CD4-positive, alpha-beta T cell treated with Interleukin-15 for 1 hour (primary cell): Measurements from ENCODE around the gene RNF19B.
A peak's percentile ranks its signal among the peaks of the same experiment; 100 is the strongest.
"Not testable (repeated sequence)": the region's sequence is repeated elsewhere in the genome, so short reads cannot be mapped to it uniquely, and the experiment has no call there.

Source experiments
- DNase-seq: peaks from one replicate; pipeline ENCODE4 v3.0.0-alpha.2; 2020

Gene RNF19B

GRCh38 chr1:32992489-32993323 is 28.1 kb upstream of the RNF19B start:
- peak; percentile 88 for DNase-seq

- DNase-seq = no peak
These were observed 27.3 kb upstream of the RNF19B start for GRCh38 chr1:32991819-32992488.

GRCh38 chr1:32991386-32991785 is 26.8 kb upstream of the RNF19B start:
- no peak for DNase-seq

GRCh38 chr1:32990887-32991286 is 26.3 kb upstream of the RNF19B start:
- no peak for DNase-seq

- DNase-seq = peak; percentile 73
These were observed 24.8 kb upstream of the RNF19B start for GRCh38 chr1:32989160-32990050.

- DNase-seq = no peak
These were observed 24.1 kb upstream of the RNF19B start for GRCh38 chr1:32988665-32989064.

- DNase-seq = no peak
These were observed 20.6 kb upstream of the RNF19B start for GRCh38 chr1:32985226-32985625.

- peak; percentile 64 for DNase-seq
These were observed 20.0 kb upstream of the RNF19B start for GRCh38 chr1:32984455-32985171.

- no peak for DNase-seq
These were observed 19.5 kb upstream of the RNF19B start for GRCh38 chr1:32984090-32984454.

GRCh38 chr1:32983020-32983419 is 18.4 kb upstream of the RNF19B start:
- no peak for DNase-seq

GRCh38 chr1:32981003-32981901 is 16.6 kb upstream of the RNF19B start:
- peak; percentile 85 for DNase-seq

GRCh38 chr1:32980080-32980479 is 15.5 kb upstream of the RNF19B start:
- no peak for DNase-seq

GRCh38 chr1:32978854-32979253 is 14.2 kb upstream of the RNF19B start:
- DNase-seq = no peak

GRCh38 chr1:32977546-32978087 is 13.0 kb upstream of the RNF19B start:
- no peak for DNase-seq

- not testable (repeated sequence) for DNase-seq
These were observed 10.4 kb upstream of the RNF19B start for GRCh38 chr1:32975055-32975454.

GRCh38 chr1:32973458-32973857 is 8.8 kb upstream of the RNF19B start:
- DNase-seq = not testable (repeated sequence)

GRCh38 chr1:32972814-32973428 is 8.3 kb upstream of the RNF19B start:
- no peak for DNase-seq

GRCh38 chr1:32971576-32971975 is 7.0 kb upstream of the RNF19B start:
- no peak for DNase-seq

- DNase-seq = no peak
These were observed 6.5 kb upstream of the RNF19B start for GRCh38 chr1:32971156-32971555.

- no peak for DNase-seq
These were observed 5.0 kb upstream of the RNF19B start for GRCh38 chr1:32969566-32969965.
